Activated CD4-positive, alpha-beta T cell treated with anti-CD3 and anti-CD28 coated beads for 36 hours (primary cell): Measurements from ENCODE around the gene AMIGO2. TPM values are rescaled to one million over a fixed set of nuclear protein-coding genes. Genes with fewer than 3 reads are reported as not detected.

Experiments used
- ATAC-seq: fragments of 200-7000 bp; cut with Tn5 transposase; one replicate; pipeline ENCODE4 v1.10.0; 2021; ENCODE audit warnings: mild to moderate bottlenecking, moderate library complexity
- CTCF ChIA-PET: fragments of 350-600 bp; sonication (Branson Sonifier 250); formaldehyde crosslinking; loops from one replicate; lab custom pipeline; 2021; ENCODE audit warnings: antibody characterized with exemption; lab: Charles Lee
- POLR2A ChIA-PET: fragments of 350-600 bp; sonication (Branson Sonifier 250); formaldehyde crosslinking; loops from one replicate; lab custom pipeline; 2021; ENCODE audit warnings: antibody characterized with exemption, inconsistent platforms; lab: Charles Lee
- DNase-seq: peaks from one replicate; pipeline ENCODE4 v3.0.0-alpha.2; 2020
- H3K27ac Mint-ChIP-seq: one replicate; pipeline ENCODE4 v1.8.0; 2021; ENCODE audit warnings: mixed read lengths
- H3K27me3 Mint-ChIP-seq: one replicate; pipeline ENCODE4 v1.8.0; 2021; ENCODE audit warnings: mixed read lengths
- H3K36me3 Mint-ChIP-seq: one replicate; pipeline ENCODE4 v1.8.0; 2021; ENCODE audit warnings: low read depth, mixed read lengths
- H3K4me1 Mint-ChIP-seq: one replicate; pipeline ENCODE4 v1.8.0; 2021; ENCODE audit warnings: mixed read lengths
- H3K4me3 Mint-ChIP-seq: one replicate; pipeline ENCODE4 v1.8.0; 2021; ENCODE audit warnings: mild to moderate bottlenecking, moderate library complexity, mixed read lengths
- H3K9me3 Mint-ChIP-seq: one replicate; pipeline ENCODE4 v1.8.0; 2021; ENCODE audit warnings: low read depth, mixed read lengths
- intact Hi-C, 2 experiments: fragments of 100-400 bp; cut with DNase I in 1 of 2; cut with micrococcal nuclease in 1 of 2; formaldehyde crosslinking; loops; one replicate each; pipeline versions ENCODE4 v1.14.2 to v1.15.1; 2022 to 2024; cut with DNase I, micrococcal nuclease
- total RNA-seq, 2 experiments: library from RNA; stranded (reverse); gene quantifications; one replicate each; pipeline ENCODE4 v1.2.3, GENCODE V29; 2021

Gene AMIGO2
- total RNA-seq, 2 experiments from 2014 or later = 15.1 to 17.1 TPM

- ATAC-seq (no peak), DNase-seq (no peak)
- intact Hi-C loops = loop anchor here (5.0 kb wide), 6 partner anchors 39 to 1356 kb away; partner anchors contain the start of gene ARID2 (in 1 of the 2)
- Mint-ChIP-seq H3K4me1 (peaks cover 69% of the 10 kb centered on the region), H3K36me3 (peaks cover 20% of the 10 kb centered on the region), H3K27ac (peak overlapping the region; percentile 72), H3K4me3 (peak overlapping the region; percentile 38), H3K27me3 (no peaks in the 10 kb centered on the region), H3K9me3 (no peaks in the 10 kb centered on the region)
- ChIA-PET CTCF (interaction anchor here (0.6 to 6.0 kb wide), 10 partner anchors 8 to 570 kb away, joined by 3 to 34 read pairs (median 4); no protein-coding TSS in a partner anchor), POLR2A (interaction anchor here (0.5 to 0.6 kb wide), 2 partner anchors 8 to 315 kb away, joined by 3 to 8 read pairs; no protein-coding TSS in a partner anchor)
These were observed 3.2 kb upstream of the AMIGO2 start for GRCh38 chr12:47082796-47083621.

- Mint-ChIP-seq H3K27ac (peak overlapping the region; percentile 4), H3K27me3 (no peaks in the 10 kb centered on the region), H3K36me3 (peaks cover 28% of the 10 kb centered on the region), H3K9me3 (no peaks in the 10 kb centered on the region), H3K4me1 (peaks cover 76% of the 10 kb centered on the region), H3K4me3 (no peak overlapping the region)
- intact Hi-C loops = loop anchor here (5.0 kb wide), 6 partner anchors 40 to 1355 kb away; partner anchors contain the start of gene ARID2 (in 1 of the 2)
- DNase-seq = no peak
- CTCF ChIA-PET = interaction anchor here (0.7 to 6.0 kb wide), 9 partner anchors 10 to 340 kb away, joined by 3 to 34 read pairs (median 4); no protein-coding TSS in a partner anchor
- ATAC-seq = no peak
- POLR2A ChIA-PET = interaction anchor here (0.6 kb wide), 1 partner anchor 235 kb away, joined by 4 read pairs; no protein-coding TSS in a partner anchor
These were observed 2.5 kb upstream of the AMIGO2 start for GRCh38 chr12:47082283-47082682.

GRCh38 chr12:47080725-47081502 lies 1.2 kb upstream of the AMIGO2 start:
- peak; percentile 80 for DNase-seq
- ChIA-PET CTCF (interaction anchor here (1.0 to 6.0 kb wide), 4 partner anchors 11 to 119 kb away, joined by 3 to 34 read pairs (median 3); no protein-coding TSS in a partner anchor), POLR2A (interaction anchor here (1.5 kb wide), 1 partner anchor 135 kb away, joined by 6 read pairs; no protein-coding TSS in a partner anchor)
- H3K36me3 Mint-ChIP-seq = peaks cover 37% of the 10 kb centered on the region
- no peaks in the 10 kb centered on the region for H3K9me3 Mint-ChIP-seq
- peak overlapping the region; percentile 82 for H3K4me3 Mint-ChIP-seq
- ATAC-seq = peak; percentile 30
- intact Hi-C loops = loop anchor here (1.0 to 5.0 kb wide), 12 partner anchors 40 to 1354 kb away; partner anchors contain the start of genes ARID2 (in 1 of the 2) and RPAP3 (in 1 of the 2)
- H3K4me1 Mint-ChIP-seq = peaks cover 78% of the 10 kb centered on the region
- H3K27me3 Mint-ChIP-seq = no peaks in the 10 kb centered on the region
- H3K27ac Mint-ChIP-seq = peak overlapping the region; percentile 93

GRCh38 chr12:47079981-47080724 lies 394 bp upstream of the AMIGO2 start:
- DNase-seq (peak; percentile 56), ATAC-seq (peak; percentile 30)
- no peaks in the 10 kb centered on the region for H3K27me3 Mint-ChIP-seq
- peak overlapping the region; percentile 82 for H3K4me3 Mint-ChIP-seq
- H3K4me1 Mint-ChIP-seq = peaks cover 75% of the 10 kb centered on the region
- intact Hi-C loops = loop anchor here (1.0 to 5.0 kb wide), 17 partner anchors 41 to 1353 kb away; partner anchors contain the start of genes ARID2 (in 1 of the 2) and RPAP3 (in 1 of the 2)
- POLR2A ChIA-PET = interaction anchor here (0.7 to 1.8 kb wide), 5 partner anchors 10 to 139 kb away, joined by 3 to 10 read pairs (median 6); no protein-coding TSS in a partner anchor
- no peaks in the 10 kb centered on the region for H3K9me3 Mint-ChIP-seq
- peaks cover 41% of the 10 kb centered on the region for H3K36me3 Mint-ChIP-seq
- CTCF ChIA-PET = interaction anchor here (0.6 to 6.0 kb wide), 9 partner anchors 10 to 318 kb away, joined by 3 to 34 read pairs (median 3); no protein-coding TSS in a partner anchor
- H3K27ac Mint-ChIP-seq = peak overlapping the region; percentile 93

- ChIA-PET POLR2A (interaction anchor here (0.8 to 1.8 kb wide), 5 partner anchors 9 to 137 kb away, joined by 3 to 10 read pairs (median 6); no protein-coding TSS in a partner anchor), CTCF (interaction anchor here (0.6 to 6.0 kb wide), 11 partner anchors 9 to 319 kb away, joined by 3 to 34 read pairs (median 4); no protein-coding TSS in a partner anchor)
- Mint-ChIP-seq H3K27me3 (no peaks in the 10 kb centered on the region), H3K9me3 (no peaks in the 10 kb centered on the region), H3K36me3 (peaks cover 40% of the 10 kb centered on the region), H3K4me1 (peaks cover 67% of the 10 kb centered on the region), H3K4me3 (peak overlapping the region; percentile 96), H3K27ac (peak overlapping the region; percentile 96)
- intact Hi-C loops = loop anchor here (1.0 to 2.0 kb wide), 6 partner anchors 46 to 228 kb away; no protein-coding TSS in a partner anchor
- DNase-seq = peak; percentile 68
- peak; percentile 54 for ATAC-seq
These were observed 859 bp downstream of the AMIGO2 start for GRCh38 chr12:47078733-47079467.

- ChIA-PET CTCF (interaction anchor here (0.7 to 6.0 kb wide), 8 partner anchors 8 to 199 kb away, joined by 3 to 34 read pairs (median 4); no protein-coding TSS in a partner anchor), POLR2A (interaction anchor here (0.6 to 1.8 kb wide), 3 partner anchors 8 to 629 kb away, joined by 3 to 10 read pairs (median 6); no protein-coding TSS in a partner anchor)
- peaks cover 37% of the 10 kb centered on the region for H3K36me3 Mint-ChIP-seq
- H3K4me3 Mint-ChIP-seq = peak overlapping the region; percentile 96
- no peak for ATAC-seq
- DNase-seq = no peak
- H3K9me3 Mint-ChIP-seq = no peaks in the 10 kb centered on the region
- intact Hi-C loops = loop anchor here (1.0 to 2.0 kb wide), 5 partner anchors 45 to 229 kb away; no protein-coding TSS in a partner anchor
- H3K27me3 Mint-ChIP-seq = no peaks in the 10 kb centered on the region
- H3K27ac Mint-ChIP-seq = peak overlapping the region; percentile 96
- H3K4me1 Mint-ChIP-seq = peaks cover 58% of the 10 kb centered on the region
These were observed 1.7 kb downstream of the AMIGO2 start for GRCh38 chr12:47078086-47078395.

- peak overlapping the region; percentile 96 for H3K27ac Mint-ChIP-seq
- ATAC-seq (no peak), DNase-seq (no peak)
- peak overlapping the region; percentile 96 for H3K4me3 Mint-ChIP-seq
- peaks cover 35% of the 10 kb centered on the region for H3K36me3 Mint-ChIP-seq
- H3K27me3 Mint-ChIP-seq = no peaks in the 10 kb centered on the region
- intact Hi-C loops = loop anchor here (1.0 to 2.0 kb wide), 5 partner anchors 45 to 229 kb away; no protein-coding TSS in a partner anchor
- H3K9me3 Mint-ChIP-seq = no peaks in the 10 kb centered on the region
- ChIA-PET CTCF (interaction anchor here (0.7 to 6.0 kb wide), 6 partner anchors 7 to 199 kb away, joined by 3 to 34 read pairs (median 5); no protein-coding TSS in a partner anchor), POLR2A (interaction anchor here (0.6 kb wide), 1 partner anchor 130 kb away, joined by 3 read pairs; no protein-coding TSS in a partner anchor)
- H3K4me1 Mint-ChIP-seq = peaks cover 52% of the 10 kb centered on the region
These were observed 2.3 kb downstream of the AMIGO2 start for GRCh38 chr12:47077206-47078085.

GRCh38 chr12:47075192-47076084 lies 4.3 kb downstream of the AMIGO2 start:
- ChIA-PET POLR2A (interaction anchor here (0.6 kb wide), 1 partner anchor 8 kb away, joined by 3 read pairs; no protein-coding TSS in a partner anchor), CTCF (interaction anchor here (0.6 to 1.4 kb wide), 5 partner anchors 8 to 322 kb away, joined by 3 read pairs; no protein-coding TSS in a partner anchor)

More at GRCh38 chr12:47075192-47076084, 4.3 kb downstream of the AMIGO2 start:
- H3K27me3 Mint-ChIP-seq = no peaks in the 10 kb centered on the region
- peaks cover 35% of the 10 kb centered on the region for H3K4me1 Mint-ChIP-seq
- H3K9me3 Mint-ChIP-seq = no peaks in the 10 kb centered on the region
- no peak overlapping the region for H3K27ac Mint-ChIP-seq
- H3K36me3 Mint-ChIP-seq = peaks cover 35% of the 10 kb centered on the region
- H3K4me3 Mint-ChIP-seq = no peak overlapping the region
- ATAC-seq = no peak
- intact Hi-C loops = no loop called here
- no peak for DNase-seq
